ENCODE data around the gene HIBCH. TPM values are rescaled to one million over a fixed set of nuclear protein-coding genes. Genes with fewer than 3 reads are reported as not detected.

The HIBCH gene
- total RNA-seq, 1 experiment from 2014 or later, result 21.7 TPM

GRCh38 chr2:190304404-190304803, 15.2 kb downstream of the HIBCH start:
- Histone ChIP-seq H3K36me3 (ENCODE audit: control insufficient read depth, insufficient read depth, low read length) (no peaks in the 10 kb centered on the region; the same call in 1 of the 2 replicates), H3K9me3 (ENCODE audit: control insufficient read depth, insufficient read depth, low read depth, low read length) (no peaks in the 10 kb centered on the region), H3K4me3 (ENCODE audit: low read depth in 2 of 2, low read length in 2 of 2) (no peak overlapping the region), H3K27ac (ENCODE audit: low read length) (no peak overlapping the region), H3K27me3 (ENCODE audit: control insufficient read depth, insufficient read depth, low read length) (no peaks in the 10 kb centered on the region), H3K4me1 (ENCODE audit: control insufficient read depth, insufficient read depth, low read length) (no peaks in the 10 kb centered on the region)
- ChIA-PET CTCF (no interaction called here), POLR2A (no interaction called here)
- BruUV-seq (replicated peaks), result no TSS peak
- in situ Hi-C loops (cut with HindIII; ENCODE audit: low pct_unique_long_range_greater_than_20kb, low sequenced_read_pairs), result no loop called here
- ATAC-seq, result no peak
- intact Hi-C loops (cut with micrococcal nuclease; ENCODE audit: unreplicated experiment), result no loop called here
- no peak for TF ChIP-seq POLR2AphosphoS5 (IDR thresholded peaks at IDR 0.05; ENCODE audit: low read depth, low read length)
- TF ChIP-seq CTCF (IDR thresholded peaks at IDR 0.05), result no peak
- no peak for TF ChIP-seq TCF7L2 (IDR thresholded peaks at IDR 0.05; ENCODE audit: low read depth, low read length)
- TF ChIP-seq REST (IDR thresholded peaks at IDR 0.05; ENCODE audit: insufficient read depth in 1 of 2, low read depth in 2 of 2, low read length in 1 of 2), result no peak
- no peak for TF ChIP-seq SIN3A (IDR thresholded peaks at IDR 0.05; ENCODE audit: borderline replicate concordance, insufficient read depth, low read depth, low read length)
- no peak for DNase-seq (ENCODE audit: low read depth, low spot score)

GRCh38 chr2:190303647-190304046, 16.0 kb downstream of the HIBCH start:
- no peak for TF ChIP-seq CTCF (IDR thresholded peaks at IDR 0.05)
- TF ChIP-seq POLR2AphosphoS5 (IDR thresholded peaks at IDR 0.05; ENCODE audit: low read depth, low read length), result no peak
- no peak for TF ChIP-seq REST (IDR thresholded peaks at IDR 0.05; ENCODE audit: insufficient read depth in 1 of 2, low read depth in 2 of 2, low read length in 1 of 2)
- TF ChIP-seq SIN3A (IDR thresholded peaks at IDR 0.05; ENCODE audit: borderline replicate concordance, insufficient read depth, low read depth, low read length), result no peak
- TF ChIP-seq TCF7L2 (IDR thresholded peaks at IDR 0.05; ENCODE audit: low read depth, low read length), result no peak
- CTCF ChIA-PET, result no interaction called here
- H3K36me3 ChIP-seq (ENCODE audit: control insufficient read depth, insufficient read depth, low read length), result no peaks in the 10 kb centered on the region
- in situ Hi-C loops (cut with HindIII; ENCODE audit: low pct_unique_long_range_greater_than_20kb, low sequenced_read_pairs), result no loop called here
- no peaks in the 10 kb centered on the region for H3K4me1 ChIP-seq (ENCODE audit: control insufficient read depth, insufficient read depth, low read length)
- no peaks in the 10 kb centered on the region for H3K9me3 ChIP-seq (ENCODE audit: control insufficient read depth, insufficient read depth, low read depth, low read length)
- intact Hi-C loops (cut with micrococcal nuclease; ENCODE audit: unreplicated experiment), result no loop called here
- POLR2A ChIA-PET, result no interaction called here
- no peak for ATAC-seq
- no peak for DNase-seq (ENCODE audit: low read depth, low spot score)
- H3K4me3 ChIP-seq (ENCODE audit: low read depth in 2 of 2, low read length in 2 of 2), result no peak overlapping the region
- no peaks in the 10 kb centered on the region for H3K27me3 ChIP-seq (ENCODE audit: control insufficient read depth, insufficient read depth, low read length)
- BruUV-seq (replicated peaks), result no TSS peak
- no peak overlapping the region for H3K27ac ChIP-seq (ENCODE audit: low read length)
